ENCODE data around the gene CHERP. TPM values are rescaled to one million over a fixed set of nuclear protein-coding genes. Genes with fewer than 3 reads are reported as not detected.

Gene CHERP
- total RNA-seq, 4 donors from 2014 or later, result 8.1 to 15.5 (median 11.7) TPM

- intact Hi-C loops (cut with DNase I), result no loop called here
- DNase-seq, result no peak
- Histone ChIP-seq H3K36me3 (peaks cover 78 to 81% of the 10 kb centered on the region in 2 donors), H3K4me3 (replicated peaks in 1 of 3) (no peak overlapping the region), H3K9me3 (no peaks in the 10 kb centered on the region), H3K4me1 (no peaks in the 10 kb centered on the region), H3K27me3 (no peaks in the 10 kb centered on the region), H3K27ac (no peak overlapping the region)
- 92 to 96% methylated on average over 39 to 44 of the region's 45 CpGs for WGBS, 2 donors
- no peak for TF ChIP-seq CTCF (IDR thresholded peaks at IDR 0.05)
- TF ChIP-seq POLR2A (IDR thresholded peaks at IDR 0.05), result no peak
Observed at GRCh38 chr19:16520074-16520973, 21.9 kb downstream of the CHERP start.

- TF ChIP-seq CTCF (IDR thresholded peaks at IDR 0.05), result no peak
- TF ChIP-seq POLR2A (IDR thresholded peaks at IDR 0.05), result no peak
- intact Hi-C loops (cut with DNase I), result no loop called here
- Histone ChIP-seq H3K36me3 (peaks cover 67 to 78% of the 10 kb centered on the region in 2 donors), H3K27me3 (no peaks in the 10 kb centered on the region), H3K9me3 (no peaks in the 10 kb centered on the region), H3K27ac (no peak overlapping the region), H3K4me1 (no peaks in the 10 kb centered on the region), H3K4me3 (replicated peaks in 1 of 3) (no peak overlapping the region)
- 96 to 98% methylated on average over 24 of the region's 24 CpGs for WGBS, 2 donors
- no peak for DNase-seq
Observed at GRCh38 chr19:16519230-16519687, 23.0 kb downstream of the CHERP start.

- Histone ChIP-seq H3K36me3 (peaks cover 61 to 72% of the 10 kb centered on the region in 2 donors), H3K9me3 (no peaks in the 10 kb centered on the region), H3K4me1 (no peaks in the 10 kb centered on the region), H3K27me3 (no peaks in the 10 kb centered on the region), H3K4me3 (replicated peaks in 1 of 3) (no peak overlapping the region), H3K27ac (no peak overlapping the region)
- TF ChIP-seq CTCF (IDR thresholded peaks at IDR 0.05) (no peak), POLR2A (IDR thresholded peaks at IDR 0.05) (no peak)
- WGBS, 2 donors, result 91 to 94% methylated on average over 31 to 33 of the region's 33 CpGs
- DNase-seq, result no peak
- intact Hi-C loops (cut with DNase I), result no loop called here
Observed at GRCh38 chr19:16518483-16519229, 23.6 kb downstream of the CHERP start.

GRCh38 chr19:16518061-16518460 is 24.2 kb downstream of the CHERP start:
- Histone ChIP-seq H3K4me3 (replicated peaks in 1 of 3) (no peak overlapping the region), H3K27me3 (no peaks in the 10 kb centered on the region), H3K4me1 (no peaks in the 10 kb centered on the region), H3K36me3 (peaks cover 61 to 68% of the 10 kb centered on the region in 2 donors), H3K27ac (no peak overlapping the region), H3K9me3 (no peaks in the 10 kb centered on the region)
- intact Hi-C loops (cut with DNase I), result no loop called here
- WGBS, 2 donors, result 89% methylated on average over 14 of the region's 14 CpGs
- no peak for DNase-seq
- TF ChIP-seq POLR2A (IDR thresholded peaks at IDR 0.05) (no peak), CTCF (IDR thresholded peaks at IDR 0.05) (no peak)
